Breast epithelium (tissue), 3 donors: ENCODE measurements around the gene TEX2.

Experiments
- CTCF ChIP-seq, 3 donors: fragments of 450-650 bp; IDR thresholded peaks; one replicate each; pipeline ENCODE4 v1.5.1; 2016 to 2017; ENCODE audit warnings: antibody characterized with exemption in 3 of 3, mild to moderate bottlenecking in 3 of 3, moderate library complexity in 3 of 3
- POLR2A ChIP-seq: fragments of 450-650 bp; IDR thresholded peaks from one replicate; pipeline ENCODE4 v1.6.1; 2016; ENCODE audit warnings: antibody characterized with exemption, mild to moderate bottlenecking, moderate library complexity
- POLR2AphosphoS5 ChIP-seq, 3 donors: sonication (generic); formaldehyde crosslinking; IDR thresholded peaks; one replicate each; pipeline ENCODE4 v1.6.1; 2017; ENCODE audit warnings: antibody characterized with exemption in 3 of 3

GRCh38 chr17:64254755-64255154 is 8.3 kb downstream of the TEX2 start:
- TF ChIP-seq CTCF (IDR thresholded peaks at IDR 0.05) (no peak), POLR2A (no peak), POLR2AphosphoS5 (IDR thresholded peaks at IDR 0.05) (no peak)
